ENCODE results near the gene ACTA2. TPM values are rescaled to one million over a fixed set of nuclear protein-coding genes. Genes with fewer than 3 reads are reported as not detected.

Gene ACTA2
- total RNA-seq, 1 experiment from 2014 or later: 25.4 TPM

- Mint-ChIP-seq H3K4me1 (ENCODE audit: insufficient read depth, unreplicated experiment) (peaks cover 20% of the 10 kb centered on the region), H3K4me3 (ENCODE audit: unreplicated experiment) (no peak overlapping the region), H3K27me3 (ENCODE audit: insufficient read depth, unreplicated experiment) (no peaks in the 10 kb centered on the region), H3K27ac (ENCODE audit: low read depth, unreplicated experiment) (no peak overlapping the region), H3K36me3 (ENCODE audit: insufficient read depth, unreplicated experiment) (no peaks in the 10 kb centered on the region), H3K9me3 (ENCODE audit: unreplicated experiment) (no peaks in the 10 kb centered on the region)
- no peak for DNase-seq (ENCODE audit: unreplicated experiment)
- POLR2A ChIA-PET: interaction anchor here (1.0 to 1.8 kb wide), 2 partner anchors 12 to 21 kb away, joined by 4 to 10 read pairs; no protein-coding TSS in a partner anchor
- intact Hi-C loops (cut with micrococcal nuclease): no loop called here
- BruUV-seq (replicated peaks): no TSS peak
- CTCF ChIA-PET: interaction anchor here (1.6 kb wide), 1 partner anchor 21 kb away, joined by 4 read pairs; no protein-coding TSS in a partner anchor
- TF ChIP-seq, protein P1, sequence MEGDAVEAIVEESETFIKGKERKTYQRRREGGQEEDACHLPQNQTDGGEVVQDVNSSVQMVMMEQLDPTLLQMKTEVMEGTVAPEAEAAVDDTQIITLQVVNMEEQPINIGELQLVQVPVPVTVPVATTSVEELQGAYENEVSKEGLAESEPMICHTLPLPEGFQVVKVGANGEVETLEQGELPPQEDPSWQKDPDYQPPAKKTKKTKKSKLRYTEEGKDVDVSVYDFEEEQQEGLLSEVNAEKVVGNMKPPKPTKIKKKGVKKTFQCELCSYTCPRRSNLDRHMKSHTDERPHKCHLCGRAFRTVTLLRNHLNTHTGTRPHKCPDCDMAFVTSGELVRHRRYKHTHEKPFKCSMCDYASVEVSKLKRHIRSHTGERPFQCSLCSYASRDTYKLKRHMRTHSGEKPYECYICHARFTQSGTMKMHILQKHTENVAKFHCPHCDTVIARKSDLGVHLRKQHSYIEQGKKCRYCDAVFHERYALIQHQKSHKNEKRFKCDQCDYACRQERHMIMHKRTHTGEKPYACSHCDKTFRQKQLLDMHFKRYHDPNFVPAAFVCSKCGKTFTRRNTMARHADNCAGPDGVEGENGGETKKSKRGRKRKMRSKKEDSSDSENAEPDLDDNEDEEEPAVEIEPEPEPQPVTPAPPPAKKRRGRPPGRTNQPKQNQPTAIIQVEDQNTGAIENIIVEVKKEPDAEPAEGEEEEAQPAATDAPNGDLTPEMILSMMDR (IDR thresholded peaks at IDR 0.05; ENCODE audit: unreplicated experiment): no peak
Observed at GRCh38 chr10:88953662-88954061, 1.1 kb upstream of the ACTA2 start.

- intact Hi-C loops (cut with micrococcal nuclease): no loop called here
- POLR2A ChIA-PET: interaction anchor here (0.6 to 1.0 kb wide), 6 partner anchors 16 to 64 kb away, joined by 3 to 4 read pairs (median 3); no protein-coding TSS in a partner anchor
- no peak overlapping the region for H3K4me3 Mint-ChIP-seq (ENCODE audit: unreplicated experiment)
- H3K36me3 Mint-ChIP-seq (ENCODE audit: insufficient read depth, unreplicated experiment): no peaks in the 10 kb centered on the region
- TF ChIP-seq, protein P1 (IDR thresholded peaks at IDR 0.05; ENCODE audit: unreplicated experiment): no peak
- no peak for DNase-seq (ENCODE audit: unreplicated experiment)
- H3K27ac Mint-ChIP-seq (ENCODE audit: low read depth, unreplicated experiment): no peak overlapping the region
- no TSS peak for BruUV-seq (replicated peaks)
- CTCF ChIA-PET: interaction anchor here (1.0 to 3.4 kb wide), 5 partner anchors 13 to 114 kb away, joined by 3 to 22 read pairs (median 4); no protein-coding TSS in a partner anchor
- H3K9me3 Mint-ChIP-seq (ENCODE audit: unreplicated experiment): no peaks in the 10 kb centered on the region
- H3K4me1 Mint-ChIP-seq (ENCODE audit: insufficient read depth, unreplicated experiment): peaks cover 20% of the 10 kb centered on the region
- H3K27me3 Mint-ChIP-seq (ENCODE audit: insufficient read depth, unreplicated experiment): no peaks in the 10 kb centered on the region
Observed at GRCh38 chr10:88949912-88950837, 2.4 kb downstream of the ACTA2 start.

DNA sequence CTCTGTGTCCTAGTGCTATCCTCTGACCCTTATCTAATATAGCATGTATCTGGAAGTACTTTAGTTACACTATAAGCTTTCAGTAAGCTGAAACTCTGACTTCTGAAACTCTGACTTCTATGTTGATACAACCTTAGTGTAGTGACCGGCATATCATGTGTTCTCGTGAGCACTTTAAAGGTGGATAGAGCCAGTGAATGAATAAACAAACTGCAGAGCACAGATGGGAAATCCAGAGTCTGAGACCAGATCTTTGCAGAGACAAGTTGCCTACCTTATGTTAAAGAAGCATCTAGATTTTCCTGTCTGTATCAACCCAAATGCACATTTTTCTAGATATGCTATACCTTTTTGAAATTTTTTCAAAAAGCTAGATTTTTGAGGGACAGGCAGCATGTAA is 3.5 kb downstream of the ACTA2 start:
- Mint-ChIP-seq H3K9me3 (ENCODE audit: unreplicated experiment) (no peaks in the 10 kb centered on the region), H3K4me1 (ENCODE audit: insufficient read depth, unreplicated experiment) (peaks cover 20% of the 10 kb centered on the region), H3K36me3 (ENCODE audit: insufficient read depth, unreplicated experiment) (no peaks in the 10 kb centered on the region), H3K27ac (ENCODE audit: low read depth, unreplicated experiment) (no peak overlapping the region), H3K27me3 (ENCODE audit: insufficient read depth, unreplicated experiment) (no peaks in the 10 kb centered on the region), H3K4me3 (ENCODE audit: unreplicated experiment) (no peak overlapping the region)
- TF ChIP-seq, protein P1 (IDR thresholded peaks at IDR 0.05; ENCODE audit: unreplicated experiment): no peak
- POLR2A ChIA-PET: interaction anchor here (0.7 to 1.0 kb wide), 4 partner anchors 26 to 94 kb away, joined by 3 to 7 read pairs (median 3); no protein-coding TSS in a partner anchor
- no peak for DNase-seq (ENCODE audit: unreplicated experiment)
- intact Hi-C loops (cut with micrococcal nuclease): no loop called here
- BruUV-seq (replicated peaks): no TSS peak
- CTCF ChIA-PET: interaction anchor here (1.0 to 3.4 kb wide), 5 partner anchors 13 to 265 kb away, joined by 3 to 22 read pairs (median 9); no protein-coding TSS in a partner anchor

GRCh38 chr10:88946965-88947590 is 5.5 kb downstream of the ACTA2 start:
- H3K27ac Mint-ChIP-seq (ENCODE audit: low read depth, unreplicated experiment): no peak overlapping the region
- peaks cover 14% of the 10 kb centered on the region for H3K4me1 Mint-ChIP-seq (ENCODE audit: insufficient read depth, unreplicated experiment)
- BruUV-seq (replicated peaks): no TSS peak
- no peaks in the 10 kb centered on the region for H3K27me3 Mint-ChIP-seq (ENCODE audit: insufficient read depth, unreplicated experiment)
- no peak for DNase-seq (ENCODE audit: unreplicated experiment)
- H3K36me3 Mint-ChIP-seq (ENCODE audit: insufficient read depth, unreplicated experiment): peaks cover 7% of the 10 kb centered on the region
- intact Hi-C loops (cut with micrococcal nuclease): no loop called here
- TF ChIP-seq, protein P1 (IDR thresholded peaks at IDR 0.05; ENCODE audit: unreplicated experiment): no peak
- POLR2A ChIA-PET: interaction anchor here (0.6 to 2.3 kb wide), 3 partner anchors 43 to 46 kb away, joined by 4 to 12 read pairs (median 5); partner anchors contain the start of gene FAS
- H3K9me3 Mint-ChIP-seq (ENCODE audit: unreplicated experiment): no peaks in the 10 kb centered on the region
- CTCF ChIA-PET: interaction anchor here (0.5 to 3.4 kb wide), 4 partner anchors 10 to 112 kb away, joined by 3 to 22 read pairs (median 3); no protein-coding TSS in a partner anchor
- H3K4me3 Mint-ChIP-seq (ENCODE audit: unreplicated experiment): no peak overlapping the region
